Stimulated activated CD8-positive, alpha-beta memory T cell treated with anti-CD3 and anti-CD28 coated beads, Interleukin-7, amount 100 ng/mL, for 1 hour (primary cell): Measurements from ENCODE around the gene ACOT7.

Experiments used
- DNase-seq, 2 donors: peaks; one replicate each; pipeline ENCODE4 v3.0.0-alpha.2; 2020; ENCODE audit warnings: low read depth in 2 of 2

The ACOT7 gene

GRCh38 chr1:6347641-6348487 is 45.7 kb downstream of the ACOT7 start:
- DNase-seq: peak in 1 of 2 donors; percentile 46

GRCh38 chr1:6345460-6345859 is 48.1 kb downstream of the ACOT7 start:
- no peak for DNase-seq

- no peak for DNase-seq
These were observed 48.6 kb downstream of the ACOT7 start for GRCh38 chr1:6345009-6345408.

- DNase-seq: peak in 1 of 2 donors; percentile 36
These were observed 49.8 kb downstream of the ACOT7 start for GRCh38 chr1:6343506-6344405.

- DNase-seq: no peak
These were observed 51.5 kb downstream of the ACOT7 start for GRCh38 chr1:6342056-6342455.

GRCh38 chr1:6338695-6339094 is 54.9 kb downstream of the ACOT7 start:
- no peak for DNase-seq

GRCh38 chr1:6336776-6337622 is 56.6 kb downstream of the ACOT7 start:
- no peak for DNase-seq

- DNase-seq: no peak
These were observed 59.1 kb downstream of the ACOT7 start for GRCh38 chr1:6334261-6334993.

- DNase-seq: no peak
These were observed 60.7 kb downstream of the ACOT7 start for GRCh38 chr1:6332821-6333220.

- no peak for DNase-seq
These were observed 61.9 kb downstream of the ACOT7 start for GRCh38 chr1:6331543-6332273.

GRCh38 chr1:6330410-6330911 is 63.1 kb downstream of the ACOT7 start:
- DNase-seq: no peak

- no peak for DNase-seq
These were observed 63.7 kb downstream of the ACOT7 start for GRCh38 chr1:6329851-6330250.

GRCh38 chr1:6329396-6329795 is 64.2 kb downstream of the ACOT7 start:
- no peak for DNase-seq

GRCh38 chr1:6328696-6329095 is 64.9 kb downstream of the ACOT7 start:
- DNase-seq: no peak

- no peak for DNase-seq
These were observed 65.5 kb downstream of the ACOT7 start for GRCh38 chr1:6328091-6328490.

GRCh38 chr1:6325482-6325881 is 68.1 kb downstream of the ACOT7 start:
- no peak for DNase-seq

- no peak for DNase-seq
These were observed 71.4 kb downstream of the ACOT7 start for GRCh38 chr1:6322161-6322560.

GRCh38 chr1:6321205-6321604 is 72.4 kb downstream of the ACOT7 start:
- no peak for DNase-seq

GRCh38 chr1:6317098-6317760 is 76.3 kb downstream of the ACOT7 start:
- no peak for DNase-seq
